ENCODE results near the gene DRAP1. TPM values are rescaled to one million over a fixed set of nuclear protein-coding genes. Genes with fewer than 3 reads are reported as not detected.

DRAP1 gene
- total RNA-seq, 1 experiment from 2014 or later: 105 TPM

DNA sequence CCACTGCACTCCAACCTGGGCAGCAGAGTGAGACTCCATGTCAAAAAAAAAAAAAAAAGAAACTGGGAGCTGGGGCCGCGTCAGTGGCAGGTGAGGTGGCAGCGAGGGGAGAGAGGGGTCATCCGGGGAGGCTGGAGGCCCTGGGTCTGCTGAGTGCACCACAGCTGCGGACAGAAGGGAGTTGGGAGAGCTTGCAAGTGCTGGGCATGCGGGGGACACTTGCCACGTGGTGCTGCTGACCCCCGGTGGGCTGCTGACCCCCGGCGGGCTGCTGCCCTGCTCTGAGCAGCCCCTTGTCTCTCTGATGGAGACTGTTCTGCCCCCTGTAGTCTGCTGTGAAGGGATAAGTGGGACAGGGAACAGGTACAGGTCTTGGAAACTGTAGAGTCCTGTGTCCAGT, 2.6 kb downstream of the DRAP1 start:
- Histone ChIP-seq H2BK120ac (ENCODE audit: low read depth, low read length, poor library complexity, severe bottlenecking) (no peak overlapping the region), H2BK5ac (ENCODE audit: insufficient read length, low read length) (no peak overlapping the region), H3T11ph (ENCODE audit: low read length) (no peak overlapping the region), H3K79me1 (ENCODE audit: insufficient read depth, low read depth, low read length, poor library complexity, severe bottlenecking) (no peaks in the 10 kb centered on the region), H3K56ac (ENCODE audit: insufficient read length, low read depth, low read length) (no peak overlapping the region), H3K4me1 (ENCODE audit: insufficient read depth, low read length) (no peaks in the 10 kb centered on the region), H3K14ac (ENCODE audit: insufficient read depth, low read length) (no peak overlapping the region), H4K91ac (ENCODE audit: insufficient read length, low read depth, low read length) (no peak overlapping the region), H3K23me2 (ENCODE audit: insufficient read length, low read depth, low read length, poor library complexity, severe bottlenecking) (peaks cover 11% of the 10 kb centered on the region), H3K18ac (ENCODE audit: insufficient read length, low read depth, low read length) (no peak overlapping the region), H3K4me2 (ENCODE audit: insufficient read depth, insufficient read length, low read length) (no peak overlapping the region), H3K27ac (ENCODE audit: insufficient read length, low read depth, low read length) (no peak overlapping the region), H2BK12ac (ENCODE audit: insufficient read length, low read depth, low read length) (no peak overlapping the region), H3K9ac (ENCODE audit: extremely low read depth, insufficient read length, low read length) (no peak overlapping the region), H4K20me1 (ENCODE audit: control insufficient read depth, insufficient read depth, insufficient read length) (no peaks in the 10 kb centered on the region), H2AK5ac (ENCODE audit: insufficient read length, low read length) (no peak overlapping the region), H3K23ac (ENCODE audit: insufficient read length, low read depth, low read length) (no peak overlapping the region), H4K5ac (ENCODE audit: insufficient read length, low read depth, low read length) (no peak overlapping the region), H3K27me3 (ENCODE audit: insufficient read depth, low read length) (no peaks in the 10 kb centered on the region), H2BK20ac (ENCODE audit: low read depth, low read length, poor library complexity, severe bottlenecking) (no peak overlapping the region), H3K79me2 (ENCODE audit: insufficient read depth, low read length) (no peaks in the 10 kb centered on the region), H3K9me3 (ENCODE audit: control insufficient read depth, low read depth, low read length) (no peaks in the 10 kb centered on the region), H4K8ac (replicated peaks; ENCODE audit: insufficient read length, low read depth, low read length) (no peak overlapping the region), H2BK15ac (ENCODE audit: low read depth, low read length) (no peak overlapping the region), H3K4ac (ENCODE audit: low read depth, low read length) (no peak overlapping the region), H2AFZ (ENCODE audit: low read length) (no peak overlapping the region)
- Mint-ChIP-seq H3K36me3 (ENCODE audit: insufficient read depth in 1 of 3, low read depth in 3 of 3) (peaks cover 1 to 23% (median 21%) of the 10 kb centered on the region in 3 experiments; a peak in 6 of 7 replicates), H3K27ac (peak overlapping the region in 1 of 3 experiments; percentile 48; a peak in 3 of 7 replicates), H3K4me1 (peaks cover 6 to 18% of the 10 kb centered on the region in 2 experiments; a peak in 3 of 4 replicates), H3K9me3 (no peaks in the 10 kb centered on the region), H3K27me3 (ENCODE audit: low read depth) (no peaks in the 10 kb centered on the region), H3K4me3 (no peak overlapping the region; a peak in 1 of 5 replicates)
- no peak for TF ChIP-seq CTCF (conservative IDR thresholded peaks at IDR 0.05)
- DNase-seq: no peak
- no CpG with 5 or more reads among the region's 10 CpGs for WGBS (ENCODE audit: extremely low coverage, insufficient read length, low lambda C conversion rate)

All from H9 (cell line).